Subcutaneous abdominal adipose tissue (tissue), 5 donors: Measurements from ENCODE around the gene ATP6V1B1.
"Not testable (repeated sequence)": the region's sequence is repeated elsewhere in the genome, so short reads cannot be mapped to it uniquely, and the experiment has no call there.

ENCODE experiments used
- H3K27ac ChIP-seq: one replicate; pipeline ENCODE4 v1.7.0; 2013; ENCODE audit warnings: low read depth, mild to moderate bottlenecking, inconsistent platforms, low read length, moderate library complexity
- H3K27me3 ChIP-seq, 5 donors: one replicate each; pipeline ENCODE4 v1.7.0; 2013; ENCODE audit warnings: low read length in 5 of 5, inconsistent platforms in 1 of 5; ENCODE audit not compliant: control insufficient read depth in 5 of 5, insufficient read depth in 4 of 5
- H3K36me3 ChIP-seq, 5 donors: one replicate each; pipeline ENCODE4 v1.7.0; 2013; ENCODE audit warnings: low read length in 5 of 5; ENCODE audit not compliant: control insufficient read depth in 5 of 5, insufficient read depth in 5 of 5
- H3K4me1 ChIP-seq, 5 donors: one replicate each; pipeline ENCODE4 v1.7.0; 2013; ENCODE audit warnings: low read length in 5 of 5, mild to moderate bottlenecking in 3 of 5, moderate library complexity in 1 of 5; ENCODE audit not compliant: control insufficient read depth in 5 of 5, insufficient read depth in 5 of 5
- H3K4me3 ChIP-seq, 5 donors: one replicate each; pipeline ENCODE4 v1.7.0; 2013; ENCODE audit warnings: low read length in 5 of 5, low read depth in 1 of 5
- H3K9ac ChIP-seq, 5 donors: one replicate each; pipeline ENCODE4 v1.7.0; 2013; ENCODE audit warnings: low read length in 5 of 5, mild to moderate bottlenecking in 4 of 5, moderate library complexity in 3 of 5
- H3K9me3 ChIP-seq, 5 donors: one replicate each; pipeline ENCODE4 v1.7.0; 2013; ENCODE audit warnings: low read length in 5 of 5; ENCODE audit not compliant: control insufficient read depth in 5 of 5
- donor health status: healthy.
- donor health status: healthy.
- donor health status: healthy.
- donor health status: healthy.
- donor health status: healthy.

ATP6V1B1 gene

GRCh38 chr2:71003966-71004755, 68.5 kb downstream of the ATP6V1B1 start:
- Histone ChIP-seq H3K36me3 (no peaks in the 10 kb centered on the region), H3K4me3 (no peak overlapping the region), H3K4me1 (peaks cover 0 to 8% (median 6%) of the 10 kb centered on the region in 5 donors), H3K27ac (no peak overlapping the region), H3K9me3 (no peaks in the 10 kb centered on the region), H3K9ac (no peak overlapping the region), H3K27me3 (peaks cover 0 to 6% (median 4%) of the 10 kb centered on the region in 5 donors)

- Histone ChIP-seq H3K9me3 (no peaks in the 10 kb centered on the region), H3K27me3 (peaks cover 0 to 6% (median 4%) of the 10 kb centered on the region in 5 donors), H3K4me1 (peaks cover 0 to 8% (median 6%) of the 10 kb centered on the region in 5 donors), H3K4me3 (no peak overlapping the region), H3K36me3 (no peaks in the 10 kb centered on the region), H3K9ac (no peak overlapping the region), H3K27ac (no peak overlapping the region)
These were observed 69.2 kb downstream of the ATP6V1B1 start for GRCh38 chr2:71004857-71005256.

GRCh38 chr2:71005271-71006202, 69.8 kb downstream of the ATP6V1B1 start:
- no peak overlapping the region for H3K27ac ChIP-seq

GRCh38 chr2:71006323-71006722, 70.6 kb downstream of the ATP6V1B1 start:
- Histone ChIP-seq H3K27ac (no peak overlapping the region), H3K9ac (no peak overlapping the region), H3K36me3 (no peaks in the 10 kb centered on the region), H3K4me3 (no peak overlapping the region), H3K27me3 (peaks cover 0 to 6% (median 4%) of the 10 kb centered on the region in 5 donors), H3K9me3 (no peaks in the 10 kb centered on the region), H3K4me1 (peaks cover 0 to 2% (median 0%) of the 10 kb centered on the region in 5 donors)

More at GRCh38 chr2:71005271-71006202, 69.8 kb downstream of the ATP6V1B1 start:
- H3K27me3 ChIP-seq: peaks cover 0 to 6% (median 4%) of the 10 kb centered on the region in 5 donors
- H3K4me1 ChIP-seq: peaks cover 0 to 8% (median 6%) of the 10 kb centered on the region in 5 donors
- no peaks in the 10 kb centered on the region for H3K9me3 ChIP-seq
- H3K36me3 ChIP-seq: no peaks in the 10 kb centered on the region
- H3K9ac ChIP-seq: no peak overlapping the region
- no peak overlapping the region for H3K4me3 ChIP-seq

GRCh38 chr2:71006955-71007799, 71.5 kb downstream of the ATP6V1B1 start:
- Histone ChIP-seq H3K27ac (no peak overlapping the region), H3K9me3 (no peaks in the 10 kb centered on the region), H3K27me3 (peaks cover 0 to 9% (median 6%) of the 10 kb centered on the region in 5 donors), H3K36me3 (no peaks in the 10 kb centered on the region), H3K9ac (no peak overlapping the region), H3K4me1 (no peaks in the 10 kb centered on the region), H3K4me3 (no peak overlapping the region)

- Histone ChIP-seq H3K9me3 (no peaks in the 10 kb centered on the region), H3K4me3 (no peak overlapping the region), H3K9ac (peak overlapping the region in 1 of 5 donors; percentile 11), H3K27ac (no peak overlapping the region), H3K27me3 (peaks cover 0 to 9% (median 6%) of the 10 kb centered on the region in 5 donors), H3K36me3 (no peaks in the 10 kb centered on the region), H3K4me1 (no peaks in the 10 kb centered on the region)
These were observed 72.6 kb downstream of the ATP6V1B1 start for GRCh38 chr2:71008342-71008741.

- not testable (repeated sequence) for H3K36me3 ChIP-seq, H3K9me3 ChIP-seq, H3K27me3 ChIP-seq, H3K4me3 ChIP-seq, H3K9ac ChIP-seq, H3K4me1 ChIP-seq, H3K27ac ChIP-seq
These were observed 76.1 kb downstream of the ATP6V1B1 start for GRCh38 chr2:71011786-71012185.
